Hepatocyte (in vitro differentiated cells): ENCODE measurements around the gene TMEM235.

Source experiments
- EZH2 ChIP-seq: fragments of 200-600 bp; sonication (generic); IDR thresholded peaks from 2 replicates; pipeline ENCODE4 v1.6.1; 2016; ENCODE audit warnings: antibody characterized with exemption, mild to moderate bottlenecking, borderline replicate concordance
- EZH2phosphoT487 ChIP-seq: fragments of 200-600 bp; sonication (generic); IDR thresholded peaks from one replicate; pipeline ENCODE4 v1.6.1; 2018; ENCODE audit warnings: antibody characterized with exemption, mild to moderate bottlenecking, low read depth, moderate library complexity; ENCODE audit not compliant: unreplicated experiment, severe bottlenecking
- TF ChIP-seq, protein P1 (sequence below): fragments of 200-600 bp; sonication (generic); IDR thresholded peaks from 2 replicates; pipeline ENCODE4 v1.5.1; 2016; ENCODE audit warnings: antibody characterized with exemption, mild to moderate bottlenecking; ENCODE audit not compliant: poor library complexity

DNA sequence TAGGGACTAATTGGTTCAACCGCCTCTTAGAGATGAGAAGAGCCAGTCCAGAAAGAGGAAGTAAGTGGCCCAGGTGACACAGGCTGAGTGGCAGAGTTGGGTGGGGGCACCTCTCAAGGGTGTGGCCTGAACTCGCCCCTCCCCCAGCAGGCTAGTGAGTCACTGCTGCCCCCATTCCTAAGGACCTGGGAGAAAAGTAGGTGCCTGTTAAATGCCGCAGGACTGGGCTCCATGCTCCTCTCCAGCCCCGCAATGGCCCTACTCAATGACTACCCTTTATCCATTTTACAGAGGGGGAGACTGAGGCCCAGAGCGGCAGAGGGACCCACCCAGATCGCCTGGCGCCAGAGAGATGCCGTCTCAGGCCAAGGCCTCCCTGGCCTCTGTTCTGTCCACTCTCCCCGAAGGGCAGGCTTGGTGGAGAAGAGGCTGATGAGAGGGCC lies 8.1 kb downstream of the TMEM235 start:
- TF ChIP-seq, protein P1, sequence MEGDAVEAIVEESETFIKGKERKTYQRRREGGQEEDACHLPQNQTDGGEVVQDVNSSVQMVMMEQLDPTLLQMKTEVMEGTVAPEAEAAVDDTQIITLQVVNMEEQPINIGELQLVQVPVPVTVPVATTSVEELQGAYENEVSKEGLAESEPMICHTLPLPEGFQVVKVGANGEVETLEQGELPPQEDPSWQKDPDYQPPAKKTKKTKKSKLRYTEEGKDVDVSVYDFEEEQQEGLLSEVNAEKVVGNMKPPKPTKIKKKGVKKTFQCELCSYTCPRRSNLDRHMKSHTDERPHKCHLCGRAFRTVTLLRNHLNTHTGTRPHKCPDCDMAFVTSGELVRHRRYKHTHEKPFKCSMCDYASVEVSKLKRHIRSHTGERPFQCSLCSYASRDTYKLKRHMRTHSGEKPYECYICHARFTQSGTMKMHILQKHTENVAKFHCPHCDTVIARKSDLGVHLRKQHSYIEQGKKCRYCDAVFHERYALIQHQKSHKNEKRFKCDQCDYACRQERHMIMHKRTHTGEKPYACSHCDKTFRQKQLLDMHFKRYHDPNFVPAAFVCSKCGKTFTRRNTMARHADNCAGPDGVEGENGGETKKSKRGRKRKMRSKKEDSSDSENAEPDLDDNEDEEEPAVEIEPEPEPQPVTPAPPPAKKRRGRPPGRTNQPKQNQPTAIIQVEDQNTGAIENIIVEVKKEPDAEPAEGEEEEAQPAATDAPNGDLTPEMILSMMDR = no peak
- TF ChIP-seq EZH2phosphoT487 = no peak
- no peak for TF ChIP-seq EZH2
